HG02970 (cell line): ENCODE measurements around the gene PTPRN2.
"Not testable (repeated sequence)": the region's sequence is repeated elsewhere in the genome, so short reads cannot be mapped to it uniquely, and the experiment has no call there.

Experiments used
- ATAC-seq: cut with Tn5 transposase; IDR thresholded peaks from one replicate; pipeline ENCODE4 v1.9.1; 2021; ENCODE audit warnings: mild to moderate bottlenecking, moderate library complexity, moderate number of reproducible peaks; ENCODE audit not compliant: unreplicated experiment, low FRiP score

PTPRN2 gene

DNA sequence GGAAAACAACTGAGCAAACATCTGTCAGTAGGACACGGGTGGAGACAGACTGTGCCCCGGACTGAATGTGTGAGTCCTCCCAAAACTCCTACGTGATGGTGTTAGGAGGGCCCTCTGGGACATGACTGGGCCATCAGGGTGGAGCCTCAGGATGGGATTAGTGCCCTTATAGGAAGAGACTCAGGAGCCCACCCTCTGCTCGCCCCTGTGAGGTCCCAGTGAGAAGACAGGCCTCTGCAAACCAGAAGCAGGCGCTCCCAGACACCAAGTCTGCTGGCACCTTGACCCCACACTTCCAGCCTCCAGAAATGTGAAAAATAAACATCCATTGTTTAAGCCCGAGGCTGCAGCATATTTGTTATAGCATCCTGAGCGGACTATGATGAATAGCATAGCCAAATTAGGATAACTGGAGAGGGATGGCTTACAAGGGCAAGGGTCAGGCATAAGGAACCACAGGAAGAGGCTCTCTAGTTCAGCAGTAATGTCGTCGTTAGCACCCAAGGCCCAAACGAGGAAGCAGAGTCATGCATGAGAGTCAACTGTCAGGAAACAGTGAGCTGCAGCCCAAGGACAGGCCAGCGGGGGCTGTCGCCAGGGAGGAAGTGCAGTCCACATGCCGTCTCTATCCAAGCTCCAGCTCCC is 50.6 kb downstream of the PTPRN2 start:
- ATAC-seq, result no peak

DNA sequence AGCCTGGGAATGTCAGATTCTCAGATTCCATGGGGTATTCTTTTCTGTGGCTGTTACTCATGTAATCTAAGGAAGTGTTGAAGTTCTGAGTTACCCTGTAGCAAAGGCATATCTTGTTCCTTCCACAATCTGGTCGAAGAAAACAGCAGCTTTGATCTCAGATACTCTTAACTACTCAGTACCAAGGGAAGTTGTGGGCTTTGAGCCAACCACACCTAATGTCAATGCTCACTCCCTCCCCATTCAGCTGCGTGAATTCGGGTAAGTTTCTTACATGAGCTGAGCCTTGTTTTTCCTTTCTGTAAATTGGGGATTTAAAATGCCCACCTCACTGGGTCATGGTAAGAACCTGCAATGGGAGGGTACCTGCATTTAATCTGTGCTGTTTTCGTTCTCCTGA is 52.5 kb downstream of the PTPRN2 start:
- ATAC-seq, result no peak

- ATAC-seq, result no peak
These were observed 53.0 kb downstream of the PTPRN2 start for GRCh38 chr7:158534598-158534997.

DNA sequence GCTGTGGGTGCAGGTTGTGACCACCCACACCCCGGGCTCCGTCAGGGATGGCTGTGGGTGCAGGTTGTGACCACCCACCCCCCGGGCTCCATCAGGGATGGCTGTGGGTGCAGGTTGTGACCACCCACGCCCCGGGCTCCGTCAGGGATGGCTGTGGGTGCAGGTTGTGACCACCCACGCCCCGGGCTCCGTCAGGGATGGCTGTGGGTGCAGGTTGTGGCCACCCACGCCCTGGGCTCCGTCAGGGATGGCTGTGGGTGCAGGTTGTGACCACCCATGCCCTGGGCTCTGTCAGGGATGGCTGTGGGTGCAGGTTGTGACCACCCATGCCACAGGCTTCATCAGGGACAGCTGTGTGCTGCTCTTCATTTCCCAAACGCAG is 53.5 kb downstream of the PTPRN2 start:
- ATAC-seq, result not testable (repeated sequence)

- ATAC-seq, result no peak
These were observed 54.1 kb downstream of the PTPRN2 start for GRCh38 chr7:158533386-158534133.

- ATAC-seq, result no peak
These were observed 55.5 kb downstream of the PTPRN2 start for GRCh38 chr7:158532093-158532627.

DNA sequence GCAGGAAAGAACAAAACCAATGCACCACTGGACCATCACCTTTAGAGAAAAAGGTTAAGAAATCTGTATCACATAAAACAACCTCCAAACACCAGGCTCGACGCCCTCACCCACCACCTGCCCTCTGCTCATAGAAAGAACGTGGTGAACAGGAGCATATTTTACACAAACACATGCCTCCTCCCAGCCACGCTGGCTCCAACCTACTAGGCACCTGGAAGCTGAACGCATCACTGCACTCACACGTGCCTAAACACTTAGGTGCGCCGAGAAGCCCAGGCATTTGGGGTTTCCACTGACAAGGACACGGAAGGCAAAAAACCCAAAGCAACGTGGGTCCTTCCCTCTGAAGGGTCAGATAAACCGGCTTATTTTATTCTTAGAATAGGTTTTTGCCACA is 56.0 kb downstream of the PTPRN2 start:
- no peak for ATAC-seq

DNA sequence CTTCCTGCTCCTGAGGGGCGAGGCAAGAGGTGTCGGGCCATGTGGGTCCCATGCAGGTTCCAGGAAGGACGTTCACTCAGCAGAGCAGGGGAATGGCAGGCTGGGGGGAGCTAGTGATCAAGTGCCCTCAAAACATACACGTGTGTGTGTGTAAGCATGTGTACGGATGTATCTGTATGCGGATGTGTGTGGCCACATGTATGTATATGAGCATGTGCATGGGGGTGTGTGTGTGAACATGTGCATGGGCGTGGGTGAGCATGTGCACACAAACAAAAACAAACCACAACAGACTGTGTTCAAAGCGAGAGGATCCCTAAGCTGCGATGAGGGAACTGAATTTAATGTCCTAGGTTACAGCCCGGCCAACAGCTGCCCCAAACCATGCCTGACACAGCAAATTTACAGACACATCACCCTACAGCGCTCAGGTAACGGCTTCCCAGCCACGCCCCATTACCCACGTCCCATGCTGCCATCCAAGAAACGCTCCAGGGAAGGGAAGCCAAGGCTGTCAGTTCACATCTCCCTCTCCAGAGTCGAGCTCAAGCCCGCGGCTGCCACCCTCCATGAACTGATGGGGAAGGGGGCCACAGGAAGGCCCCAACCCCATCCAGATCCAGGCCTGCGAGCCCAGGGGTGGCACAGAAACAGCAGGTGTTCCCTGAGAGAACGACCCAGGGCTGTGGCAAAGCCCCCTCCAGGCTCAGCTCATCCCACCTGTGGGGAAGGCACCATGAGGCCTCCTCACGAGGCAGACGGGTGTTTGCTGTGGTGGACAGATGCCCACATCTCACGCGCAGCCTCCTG is 56.6 kb downstream of the PTPRN2 start:
- no peak for ATAC-seq

GRCh38 chr7:158529181-158530096 is 58.2 kb downstream of the PTPRN2 start:
- no peak for ATAC-seq

GRCh38 chr7:158527915-158528502 is 59.6 kb downstream of the PTPRN2 start:
- ATAC-seq, result no peak

GRCh38 chr7:158527495-158527894 is 60.1 kb downstream of the PTPRN2 start:
- ATAC-seq, result no peak

- no peak for ATAC-seq
These were observed 60.6 kb downstream of the PTPRN2 start for GRCh38 chr7:158527038-158527437.

GRCh38 chr7:158526531-158526930 is 61.1 kb downstream of the PTPRN2 start:
- ATAC-seq, result no peak

DNA sequence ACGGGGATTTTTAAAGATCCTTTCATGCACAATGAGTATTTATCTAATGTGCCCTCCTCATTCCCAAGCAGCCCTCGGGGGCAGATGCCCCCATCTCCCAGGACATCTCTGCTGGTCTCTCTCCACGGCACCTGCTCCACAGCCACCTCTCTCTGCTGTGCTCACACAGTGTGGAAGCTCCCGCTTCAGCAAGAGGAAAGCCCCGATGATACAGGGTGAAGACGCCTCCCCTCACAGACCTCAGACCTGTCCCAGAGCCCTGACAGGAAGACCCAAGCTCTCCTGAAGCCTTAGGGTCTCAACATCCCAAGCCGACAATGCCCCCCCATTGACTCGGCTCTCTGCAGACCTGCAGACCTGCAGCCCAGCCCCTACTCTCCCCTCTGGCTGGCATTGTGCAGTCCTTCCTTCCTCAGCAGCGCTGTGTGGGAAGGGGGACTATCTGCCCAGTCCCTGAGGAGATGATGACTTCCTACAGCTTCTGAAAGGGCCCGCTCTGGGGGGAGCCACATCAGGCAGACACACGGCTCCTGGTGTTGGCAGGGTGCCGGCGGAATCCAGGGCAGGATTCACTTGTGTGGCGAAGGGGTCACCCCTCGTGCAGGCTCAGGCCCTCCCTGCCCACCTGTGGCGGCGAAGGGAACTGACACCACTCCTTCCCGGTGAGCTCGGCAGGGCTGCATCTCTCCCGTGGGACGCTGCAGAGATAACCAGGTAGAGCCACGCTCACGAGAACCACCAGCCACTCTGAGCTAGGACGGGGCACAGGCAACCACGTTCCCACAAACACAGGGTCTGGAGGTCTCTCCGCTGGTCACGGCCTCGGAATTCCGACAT is 61.8 kb downstream of the PTPRN2 start:
- no peak for ATAC-seq

- ATAC-seq, result no peak
These were observed 62.6 kb downstream of the PTPRN2 start for GRCh38 chr7:158524749-158525635.

GRCh38 chr7:158524286-158524685 is 63.3 kb downstream of the PTPRN2 start:
- not testable (repeated sequence) for ATAC-seq

DNA sequence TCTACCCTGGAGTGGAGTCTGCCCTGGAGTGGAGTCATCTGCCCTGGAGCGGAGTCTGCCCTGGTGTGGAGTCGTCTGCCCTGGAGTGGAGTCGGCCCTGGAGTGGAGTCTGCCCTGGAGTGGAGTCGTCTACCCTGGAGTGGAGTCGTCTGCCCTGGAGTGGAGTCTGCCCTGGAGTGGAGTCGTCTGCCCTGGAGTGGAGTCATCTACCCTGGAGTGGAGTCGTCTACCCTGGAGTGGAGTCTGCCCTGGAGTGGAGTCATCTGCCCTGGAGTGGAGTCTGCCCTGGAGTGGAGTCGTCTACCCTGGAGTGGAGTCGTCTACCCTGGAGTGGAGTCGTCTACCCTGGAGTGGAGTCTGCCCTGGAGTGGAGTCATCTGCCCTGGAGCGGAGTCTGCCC is 63.7 kb downstream of the PTPRN2 start:
- ATAC-seq, result not testable (repeated sequence)
